ENCODE data around the gene TMEM178B.

- TF ChIP-seq, protein P1, sequence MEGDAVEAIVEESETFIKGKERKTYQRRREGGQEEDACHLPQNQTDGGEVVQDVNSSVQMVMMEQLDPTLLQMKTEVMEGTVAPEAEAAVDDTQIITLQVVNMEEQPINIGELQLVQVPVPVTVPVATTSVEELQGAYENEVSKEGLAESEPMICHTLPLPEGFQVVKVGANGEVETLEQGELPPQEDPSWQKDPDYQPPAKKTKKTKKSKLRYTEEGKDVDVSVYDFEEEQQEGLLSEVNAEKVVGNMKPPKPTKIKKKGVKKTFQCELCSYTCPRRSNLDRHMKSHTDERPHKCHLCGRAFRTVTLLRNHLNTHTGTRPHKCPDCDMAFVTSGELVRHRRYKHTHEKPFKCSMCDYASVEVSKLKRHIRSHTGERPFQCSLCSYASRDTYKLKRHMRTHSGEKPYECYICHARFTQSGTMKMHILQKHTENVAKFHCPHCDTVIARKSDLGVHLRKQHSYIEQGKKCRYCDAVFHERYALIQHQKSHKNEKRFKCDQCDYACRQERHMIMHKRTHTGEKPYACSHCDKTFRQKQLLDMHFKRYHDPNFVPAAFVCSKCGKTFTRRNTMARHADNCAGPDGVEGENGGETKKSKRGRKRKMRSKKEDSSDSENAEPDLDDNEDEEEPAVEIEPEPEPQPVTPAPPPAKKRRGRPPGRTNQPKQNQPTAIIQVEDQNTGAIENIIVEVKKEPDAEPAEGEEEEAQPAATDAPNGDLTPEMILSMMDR (IDR thresholded peaks at IDR 0.05) = no peak
- no peak for TF ChIP-seq POLR2A (IDR thresholded peaks at IDR 0.05)
These were observed 394.5 kb downstream of the TMEM178B start for GRCh38 chr7:141468341-141468740.

Data from thyroid gland (tissue), 4 donors.